Astrocyte (in vitro differentiated cells and primary cell): Measurements from ENCODE around the gene ZNF10.

Experiments
- CTCF ChIP-seq: IDR thresholded peaks from 2 replicates; pipeline ENCODE4 v1.5.1; 2011; ENCODE audit warnings: low read depth, mild to moderate bottlenecking, inconsistent platforms, low read length, moderate library complexity; ENCODE audit not compliant: insufficient read depth
- EZH2 ChIP-seq: IDR thresholded peaks from 2 replicates; pipeline ENCODE4 v1.6.1; 2012; ENCODE audit warnings: mild to moderate bottlenecking, low read length, inconsistent platforms; ENCODE audit not compliant: insufficient read depth

GRCh38 chr12:133107121-133107520 lies 23.3 kb upstream of the ZNF10 start:
- no peak for TF ChIP-seq CTCF
- no peak for TF ChIP-seq EZH2
